ENCODE results near the gene ZC3H15.

DNA sequence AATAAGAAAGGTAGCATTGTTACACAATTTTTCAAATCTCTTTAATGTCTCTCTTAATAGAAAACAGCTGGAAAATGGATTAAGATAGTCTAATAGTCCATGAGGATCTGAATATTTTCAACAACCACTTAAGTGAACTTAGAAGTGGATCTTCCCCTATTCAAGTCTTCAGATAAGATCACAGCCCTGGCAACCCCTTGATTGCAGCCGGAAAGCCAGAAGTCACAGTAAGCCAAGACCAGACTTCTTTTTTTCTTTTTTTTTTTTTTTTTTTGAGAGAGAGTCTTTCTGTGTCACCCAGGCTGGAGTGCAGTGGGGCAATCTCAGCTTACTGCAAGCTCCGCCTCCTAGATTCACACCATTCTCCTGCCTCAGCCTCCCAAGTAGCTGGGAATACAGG is 18.6 kb upstream of the ZC3H15 start:
- TF ChIP-seq EZH2 (IDR thresholded peaks at IDR 0.05; ENCODE audit: low read length): no peak
- TF ChIP-seq, protein P1, sequence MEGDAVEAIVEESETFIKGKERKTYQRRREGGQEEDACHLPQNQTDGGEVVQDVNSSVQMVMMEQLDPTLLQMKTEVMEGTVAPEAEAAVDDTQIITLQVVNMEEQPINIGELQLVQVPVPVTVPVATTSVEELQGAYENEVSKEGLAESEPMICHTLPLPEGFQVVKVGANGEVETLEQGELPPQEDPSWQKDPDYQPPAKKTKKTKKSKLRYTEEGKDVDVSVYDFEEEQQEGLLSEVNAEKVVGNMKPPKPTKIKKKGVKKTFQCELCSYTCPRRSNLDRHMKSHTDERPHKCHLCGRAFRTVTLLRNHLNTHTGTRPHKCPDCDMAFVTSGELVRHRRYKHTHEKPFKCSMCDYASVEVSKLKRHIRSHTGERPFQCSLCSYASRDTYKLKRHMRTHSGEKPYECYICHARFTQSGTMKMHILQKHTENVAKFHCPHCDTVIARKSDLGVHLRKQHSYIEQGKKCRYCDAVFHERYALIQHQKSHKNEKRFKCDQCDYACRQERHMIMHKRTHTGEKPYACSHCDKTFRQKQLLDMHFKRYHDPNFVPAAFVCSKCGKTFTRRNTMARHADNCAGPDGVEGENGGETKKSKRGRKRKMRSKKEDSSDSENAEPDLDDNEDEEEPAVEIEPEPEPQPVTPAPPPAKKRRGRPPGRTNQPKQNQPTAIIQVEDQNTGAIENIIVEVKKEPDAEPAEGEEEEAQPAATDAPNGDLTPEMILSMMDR (optimal IDR thresholded peaks at IDR 0.05 in 1 of 3, IDR thresholded peaks at IDR 0.05 in 1 of 3, conservative IDR thresholded peaks at IDR 0.05 in 1 of 3; ENCODE audit: extremely low read depth in 1 of 3, insufficient read depth in 2 of 3, low read length in 3 of 3): no peak

Measured in keratinocyte (primary cell).